Pulmonary artery endothelial cell (primary cell): Measurements from ENCODE around the gene MARF1. TPM values are rescaled to one million over a fixed set of nuclear protein-coding genes. Genes with fewer than 3 reads are reported as not detected.
"Not testable (repeated sequence)": the region's sequence is repeated elsewhere in the genome, so short reads cannot be mapped to it uniquely, and the experiment has no call there.

Source experiments
- DNase-seq: peaks from one replicate; pipeline ENCODE4 v3.0.0-alpha.2; 2011; ENCODE audit warnings: low read depth, low spot score
- total RNA-seq: library from RNA; depleted of rRNA; stranded (reverse); fragments of >200 nt; gene quantifications from 2 replicates; pipeline ENCODE4 v1.2.3, GENCODE V29; 2014

The MARF1 gene
- total RNA-seq, 1 donor from 2014 or later = 11.2 TPM

GRCh38 chr16:15631730-15632409 lies 11.1 kb downstream of the MARF1 start:
- no peak for DNase-seq

DNA sequence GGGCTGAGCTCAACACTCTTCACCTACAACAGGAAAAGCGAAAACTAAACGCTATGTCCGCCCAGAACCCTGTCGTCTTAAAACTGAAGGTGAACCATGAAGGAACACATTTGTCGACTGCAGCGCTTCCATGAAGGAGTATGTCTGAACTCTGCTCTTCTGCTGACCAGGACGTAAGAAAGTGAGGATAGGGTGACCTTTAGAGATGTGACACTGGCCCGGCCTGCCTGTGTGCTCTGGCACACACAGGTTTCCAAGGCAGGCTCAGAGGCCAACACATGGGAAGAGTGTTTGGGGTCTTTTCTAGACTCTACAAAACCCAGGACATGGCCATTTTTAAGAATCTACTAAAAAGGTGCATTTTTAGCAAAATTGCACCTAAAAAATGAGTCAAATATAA lies 21.1 kb downstream of the MARF1 start:
- DNase-seq = no peak

DNA sequence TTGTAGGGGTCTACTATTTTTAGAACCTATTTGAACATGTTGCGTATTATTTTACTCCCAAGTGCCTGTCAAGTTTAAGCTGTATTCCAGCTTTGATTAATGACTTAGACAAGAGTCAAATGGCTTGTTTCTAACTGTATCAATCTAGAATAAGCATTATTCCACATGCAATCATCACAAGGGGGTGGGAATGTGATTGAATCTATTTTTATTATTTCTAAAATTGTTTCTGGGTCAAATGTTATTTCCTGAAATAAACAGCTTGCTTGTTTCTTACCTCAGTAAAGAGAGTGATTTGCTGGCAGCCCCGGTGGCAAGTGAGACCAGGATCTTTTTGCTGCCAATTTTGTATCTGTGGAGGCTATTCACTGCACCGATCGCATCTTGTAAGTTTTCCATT lies 21.5 kb downstream of the MARF1 start:
- no peak for DNase-seq

GRCh38 chr16:15620611-15621195 lies 22.3 kb downstream of the MARF1 start:
- no peak for DNase-seq

DNA sequence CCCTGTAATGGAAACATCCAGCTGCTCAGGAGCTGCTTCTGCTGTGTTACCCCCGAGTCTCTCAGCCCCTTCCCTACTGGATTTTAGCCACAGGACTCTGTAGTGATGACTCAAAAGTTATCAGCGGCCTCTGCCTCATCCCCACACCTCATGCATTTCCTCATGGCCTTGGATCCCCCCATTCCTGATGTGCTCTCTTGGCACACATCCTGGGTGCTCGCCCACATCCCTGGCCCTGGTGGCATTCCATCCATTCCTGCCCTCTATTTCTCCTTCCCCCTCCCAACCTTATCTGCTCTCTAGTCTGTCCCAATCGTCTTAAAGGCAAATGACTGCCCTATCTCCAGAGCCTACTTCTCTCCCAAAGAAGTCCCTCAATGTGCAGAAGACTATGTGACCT lies 24.6 kb downstream of the MARF1 start:
- no peak for DNase-seq

- DNase-seq = no peak
These were observed 25.1 kb downstream of the MARF1 start for GRCh38 chr16:15617901-15618300.

- no peak for DNase-seq
These were observed 26.3 kb downstream of the MARF1 start for GRCh38 chr16:15616475-15617165.

- DNase-seq = no peak
These were observed 26.9 kb downstream of the MARF1 start for GRCh38 chr16:15616012-15616411.

- DNase-seq = no peak
These were observed 29.3 kb downstream of the MARF1 start for GRCh38 chr16:15613676-15614075.

GRCh38 chr16:15611610-15612009 lies 31.3 kb downstream of the MARF1 start:
- DNase-seq = no peak

DNA sequence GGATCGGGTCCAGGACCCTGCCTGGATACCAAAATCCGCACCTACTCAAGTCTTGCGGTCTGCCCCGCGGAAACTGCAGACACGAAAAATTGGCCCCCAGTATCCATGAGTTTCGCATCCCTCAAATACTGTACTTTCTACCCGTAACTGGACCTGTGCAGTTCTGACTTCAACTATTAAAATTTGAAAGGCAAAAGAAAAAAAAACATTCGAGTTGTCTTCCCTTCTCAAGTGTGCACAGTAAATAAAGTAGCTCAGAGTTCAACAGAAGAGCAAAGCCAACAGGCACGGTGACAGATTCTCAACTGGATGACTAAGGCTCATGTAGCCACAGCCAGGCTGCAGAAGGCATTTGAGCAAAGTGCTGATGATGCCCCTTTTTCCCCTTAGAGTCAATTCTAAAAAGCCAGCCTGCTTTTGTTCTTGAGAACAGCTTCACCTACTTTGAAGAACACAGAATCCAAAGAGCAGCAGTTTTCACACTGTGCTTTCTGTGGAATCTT lies 32.5 kb downstream of the MARF1 start:
- DNase-seq = no peak

DNA sequence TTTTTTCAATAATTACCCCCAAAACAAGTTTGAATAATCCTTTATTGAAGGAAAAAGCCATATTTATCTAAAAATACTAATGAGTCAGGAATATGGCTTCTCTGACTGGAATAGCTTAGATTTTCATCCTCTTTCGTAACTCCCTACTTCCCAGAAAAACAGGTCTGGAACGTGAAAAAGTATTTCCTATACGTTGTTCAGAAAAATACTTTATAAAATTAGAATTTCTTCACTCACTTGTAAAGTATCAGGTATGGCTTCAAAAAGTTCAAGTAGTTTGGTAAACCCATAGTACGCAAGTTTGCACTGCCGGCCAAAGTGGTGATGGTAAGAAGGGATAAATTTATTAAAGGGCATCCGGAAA lies 33.7 kb downstream of the MARF1 start:
- no peak for DNase-seq

DNA sequence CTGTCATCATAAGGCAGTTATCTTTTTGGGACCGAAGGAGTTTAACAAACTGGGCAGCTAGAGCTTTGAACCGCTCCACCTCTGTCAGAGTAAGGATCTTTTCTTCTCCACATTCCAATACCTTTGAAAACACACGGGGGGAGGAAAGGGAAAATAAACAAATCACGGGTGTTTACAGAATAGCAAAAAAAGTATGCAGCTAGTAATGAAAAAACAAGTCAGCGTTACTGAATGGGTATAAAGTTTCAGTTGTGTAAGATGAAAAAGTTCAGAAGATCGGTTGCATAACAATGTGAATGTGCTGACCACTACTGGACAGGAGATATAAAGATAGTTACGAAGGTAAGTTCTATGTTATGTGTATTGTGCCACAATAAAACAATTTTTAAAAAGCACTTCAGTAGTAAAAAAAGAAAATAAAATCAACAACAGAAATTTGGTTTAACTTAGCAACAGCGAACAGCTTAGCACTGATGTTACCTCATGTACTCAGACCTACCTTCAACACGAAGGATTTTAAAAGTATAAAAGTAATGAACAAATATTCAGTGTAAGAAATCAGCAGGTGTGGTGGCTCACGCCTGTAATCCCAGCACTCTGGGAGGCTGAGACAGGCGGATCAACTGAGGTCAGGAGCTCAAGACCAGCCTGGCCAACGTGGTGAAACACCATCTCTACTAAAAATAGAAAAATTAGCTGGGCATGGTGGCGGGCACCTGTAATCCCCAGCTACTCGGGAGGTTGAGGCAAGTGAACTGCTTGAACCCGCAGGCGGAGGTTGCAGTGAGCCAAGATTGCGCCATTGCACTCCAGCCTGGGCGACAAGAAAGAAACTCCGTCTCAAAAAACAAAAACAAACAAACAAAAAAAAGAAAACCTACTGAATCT lies 34.3 kb downstream of the MARF1 start:
- no peak for DNase-seq

GRCh38 chr16:15607700-15608396 lies 35.1 kb downstream of the MARF1 start:
- no peak for DNase-seq

- not testable (repeated sequence) for DNase-seq
These were observed 35.7 kb downstream of the MARF1 start for GRCh38 chr16:15607221-15607699.

GRCh38 chr16:15606518-15607220 lies 36.3 kb downstream of the MARF1 start:
- no peak for DNase-seq

- no peak for DNase-seq
These were observed 37.0 kb downstream of the MARF1 start for GRCh38 chr16:15605839-15606517.

DNA sequence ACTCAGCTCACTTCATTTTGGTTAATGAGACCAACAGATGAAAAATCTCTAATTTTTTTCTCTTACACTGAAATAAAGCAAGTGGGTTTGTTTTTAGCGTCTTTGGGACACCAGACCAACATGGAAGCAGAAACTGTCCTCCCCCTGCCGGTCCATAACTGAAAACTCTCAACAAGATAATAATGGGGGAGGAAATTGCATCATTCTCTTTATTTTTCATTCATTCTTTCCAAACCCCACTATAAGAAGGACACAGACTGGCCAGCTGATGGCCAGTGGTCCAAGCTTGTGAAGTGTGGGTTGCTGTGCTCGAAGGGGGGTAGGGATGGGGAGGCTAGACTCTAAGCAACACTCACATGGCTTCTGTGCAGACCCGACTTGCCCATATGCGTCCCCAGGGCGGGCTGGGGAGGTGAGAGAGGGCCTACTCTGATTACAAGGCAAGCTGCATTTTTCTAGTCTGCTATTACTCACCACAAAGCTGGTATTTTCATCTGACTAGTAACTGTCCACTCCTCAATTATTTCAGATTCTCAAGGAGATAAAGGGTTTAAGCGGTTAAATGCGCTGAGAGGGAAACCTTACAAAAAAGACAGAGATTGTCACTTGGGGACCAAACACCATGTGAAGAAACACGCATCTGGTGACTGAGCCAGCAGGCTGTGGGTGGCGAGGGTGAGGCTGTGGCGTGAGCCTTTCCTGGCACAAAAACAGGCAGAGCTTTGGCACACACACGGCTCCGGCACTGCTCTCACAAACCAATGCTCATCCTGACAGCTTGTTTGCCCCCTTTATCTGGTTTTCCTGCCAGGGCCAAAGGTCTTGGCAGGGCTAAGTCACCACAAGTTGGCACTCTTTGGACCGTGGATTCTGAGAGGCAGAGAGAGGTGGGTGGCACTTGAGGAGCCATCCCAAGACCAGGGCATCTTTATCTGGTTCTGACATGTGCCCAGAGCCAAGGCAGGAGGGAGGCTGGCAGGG lies 38.2 kb downstream of the MARF1 start:
- DNase-seq = no peak
